Measurements from ENCODE around the gene RPS27L.

Gene RPS27L

GRCh38 chr15:63124506-63124905, 32.8 kb downstream of the RPS27L start:
- DNase-seq (ENCODE audit: low read depth) = no peak
- H3K4me3 ChIP-seq (ENCODE audit: low read length) = no peak overlapping the region
- no peak for TF ChIP-seq CTCF (conservative IDR thresholded peaks at IDR 0.05; ENCODE audit: low read depth, low read length)

GRCh38 chr15:63122002-63122875, 35.0 kb downstream of the RPS27L start:
- TF ChIP-seq CTCF (conservative IDR thresholded peaks at IDR 0.05; ENCODE audit: low read depth, low read length) = peak; percentile 40
- DNase-seq (ENCODE audit: low read depth) = no peak
- peak overlapping the region; percentile 75 for H3K4me3 ChIP-seq (ENCODE audit: low read length)

GRCh38 chr15:63121382-63122001, 35.8 kb downstream of the RPS27L start, which contains the start of gene LACTB:
LACTB (plus strand) TSS chr15:63121861; CDS start chr15:63121872, 11 bp downstream.
- peak within 1 kb of the TSS; percentile 75 for H3K4me3 ChIP-seq (ENCODE audit: low read length)
- TF ChIP-seq CTCF (conservative IDR thresholded peaks at IDR 0.05; ENCODE audit: low read depth, low read length) = no peak
- DNase-seq (ENCODE audit: low read depth) = peak; percentile 70

GRCh38 chr15:63118854-63119253, 38.4 kb downstream of the RPS27L start:
- no peak overlapping the region for H3K4me3 ChIP-seq (ENCODE audit: low read length)
- DNase-seq (ENCODE audit: low read depth) = no peak
- no peak for TF ChIP-seq CTCF (conservative IDR thresholded peaks at IDR 0.05; ENCODE audit: low read depth, low read length)

GRCh38 chr15:63114465-63114864, 42.8 kb downstream of the RPS27L start:
- H3K4me3 ChIP-seq (ENCODE audit: low read length) = no peak overlapping the region
- no peak for TF ChIP-seq CTCF (conservative IDR thresholded peaks at IDR 0.05; ENCODE audit: low read depth, low read length)
- DNase-seq (ENCODE audit: low read depth) = no peak

- DNase-seq (ENCODE audit: low read depth) = no peak
- no peak for TF ChIP-seq CTCF (conservative IDR thresholded peaks at IDR 0.05; ENCODE audit: low read depth, low read length)
- H3K4me3 ChIP-seq (ENCODE audit: low read length) = no peak overlapping the region
Measured at GRCh38 chr15:63112871-63113270, 44.4 kb downstream of the RPS27L start.

Data from retinal pigment epithelial cell (primary cell).